Progenitor cell of endocrine pancreas (in vitro differentiated cells): ENCODE measurements around the gene TRIM33. TPM values are rescaled to one million over a fixed set of nuclear protein-coding genes. Genes with fewer than 3 reads are reported as not detected.

Source experiments
- DNase-seq: peaks from one replicate; pipeline ENCODE4 v3.0.0; 2021; ENCODE audit warnings: low spot score; ENCODE audit not compliant: unreplicated experiment
- H3K27ac Mint-ChIP-seq: 2 replicates; pipeline ENCODE4 v1.8.0; 2021; ENCODE audit warnings: mild to moderate bottlenecking, moderate library complexity, mixed read lengths
- H3K27me3 Mint-ChIP-seq: 2 replicates; pipeline ENCODE4 v1.8.0; 2021; ENCODE audit warnings: mixed read lengths
- H3K36me3 Mint-ChIP-seq: 2 replicates; pipeline ENCODE4 v1.8.0; 2022; ENCODE audit warnings: mixed read lengths; ENCODE audit not compliant: insufficient read depth
- H3K4me1 Mint-ChIP-seq: 2 replicates; pipeline ENCODE4 v1.8.0; 2021; ENCODE audit warnings: low read depth, mixed read lengths
- H3K4me3 Mint-ChIP-seq: 2 replicates; pipeline ENCODE4 v1.8.0; 2021; ENCODE audit warnings: low read depth, mild to moderate bottlenecking, moderate library complexity, mixed read lengths
- H3K9me3 Mint-ChIP-seq: 2 replicates; pipeline ENCODE4 v1.8.0; 2021; ENCODE audit warnings: low read depth, mixed read lengths
- CTCF ChIP-seq: fragments of 200-600 bp; sonication (generic); IDR thresholded peaks from one replicate; pipeline ENCODE4 v1.5.0; 2021; ENCODE audit warnings: antibody characterized with exemption, mild to moderate bottlenecking; ENCODE audit not compliant: unreplicated experiment
- total RNA-seq: library from RNA; stranded (reverse); gene quantifications from 2 replicates; pipeline ENCODE4 v1.2.1, GENCODE V29; 2021

The TRIM33 gene
- total RNA-seq, 1 donor from 2014 or later: 66.5 TPM

GRCh38 chr1:114359791-114360190 lies 151.2 kb downstream of the TRIM33 start:
- no peak overlapping the region for H3K4me3 Mint-ChIP-seq
- H3K27ac Mint-ChIP-seq: no peak overlapping the region
- no peaks in the 10 kb centered on the region for H3K36me3 Mint-ChIP-seq
- H3K9me3 Mint-ChIP-seq: peaks cover 18% of the 10 kb centered on the region
- no peaks in the 10 kb centered on the region for H3K27me3 Mint-ChIP-seq
- no peaks in the 10 kb centered on the region for H3K4me1 Mint-ChIP-seq
- TF ChIP-seq CTCF: no peak
- DNase-seq: no peak

- Mint-ChIP-seq H3K4me3 (no peak overlapping the region), H3K27ac (no peak overlapping the region), H3K9me3 (peaks cover 2% of the 10 kb centered on the region), H3K27me3 (peaks cover 3% of the 10 kb centered on the region), H3K4me1 (no peaks in the 10 kb centered on the region), H3K36me3 (no peaks in the 10 kb centered on the region)
- DNase-seq: no peak
- TF ChIP-seq CTCF: no peak
Measured at GRCh38 chr1:114355240-114355639, 155.8 kb downstream of the TRIM33 start.

GRCh38 chr1:114353262-114353661 lies 157.7 kb downstream of the TRIM33 start:
- Mint-ChIP-seq H3K27me3 (peaks cover 7% of the 10 kb centered on the region), H3K4me3 (no peak overlapping the region), H3K4me1 (no peaks in the 10 kb centered on the region), H3K9me3 (no peaks in the 10 kb centered on the region), H3K27ac (no peak overlapping the region), H3K36me3 (no peaks in the 10 kb centered on the region)
- TF ChIP-seq CTCF: no peak
- no peak for DNase-seq

GRCh38 chr1:114352797-114353196 lies 158.2 kb downstream of the TRIM33 start:
- Mint-ChIP-seq H3K9me3 (no peaks in the 10 kb centered on the region), H3K4me1 (no peaks in the 10 kb centered on the region), H3K36me3 (no peaks in the 10 kb centered on the region), H3K27ac (peak overlapping the region; percentile 76), H3K27me3 (peaks cover 7% of the 10 kb centered on the region), H3K4me3 (no peak overlapping the region)
- TF ChIP-seq CTCF: no peak
- no peak for DNase-seq

- no peak for DNase-seq
- no peak overlapping the region for H3K27ac Mint-ChIP-seq
- TF ChIP-seq CTCF: no peak
- H3K9me3 Mint-ChIP-seq: no peaks in the 10 kb centered on the region
- peaks cover 2% of the 10 kb centered on the region for H3K4me1 Mint-ChIP-seq
- peaks cover 11% of the 10 kb centered on the region for H3K27me3 Mint-ChIP-seq
- no peak overlapping the region for H3K4me3 Mint-ChIP-seq
- no peaks in the 10 kb centered on the region for H3K36me3 Mint-ChIP-seq
Measured at GRCh38 chr1:114350731-114351445, 160.1 kb downstream of the TRIM33 start.
